ENCODE measurements around the gene CLUH.

Gene CLUH

DNA sequence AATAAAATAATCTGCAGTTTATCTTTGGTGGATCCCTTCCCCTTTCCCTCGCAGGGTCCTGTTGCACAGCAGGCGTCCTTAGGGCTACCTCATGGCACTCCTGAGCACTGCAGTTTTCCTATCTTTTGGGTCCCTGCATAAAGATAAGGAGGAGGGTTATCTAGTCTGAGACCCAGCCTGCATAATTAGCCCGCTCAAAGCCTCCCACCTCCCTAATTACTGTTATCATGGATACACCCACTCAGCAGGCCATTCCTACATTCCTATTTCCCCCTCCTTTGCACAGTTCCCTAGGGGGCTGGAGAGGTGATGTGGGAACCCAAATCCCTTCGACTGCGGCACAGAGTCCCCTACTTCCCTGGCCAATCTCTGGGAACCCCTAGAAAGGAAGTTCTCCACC is 5.1 kb upstream of the CLUH start:
- no peak for DNase-seq

DNA sequence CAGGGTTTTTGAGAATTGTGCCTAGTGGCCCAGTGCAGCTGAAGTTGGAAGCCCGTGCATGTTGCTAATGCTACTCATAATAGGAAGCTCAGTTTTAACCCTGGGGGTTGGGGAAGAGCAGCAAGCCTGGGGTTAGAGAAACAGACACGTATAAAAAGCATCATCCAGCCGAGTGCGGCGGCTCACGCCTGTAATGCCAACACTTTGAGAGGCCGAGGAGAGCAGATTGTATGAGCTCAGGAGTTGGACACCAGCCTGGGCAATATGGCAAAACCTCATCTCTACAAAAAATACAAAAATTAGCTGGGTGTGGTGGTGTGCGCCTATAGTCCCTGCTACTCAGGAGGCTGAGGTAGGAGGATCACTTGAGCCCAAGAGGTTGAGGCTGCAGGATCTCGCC is 2.3 kb upstream of the CLUH start:
- DNase-seq = no peak

DNA sequence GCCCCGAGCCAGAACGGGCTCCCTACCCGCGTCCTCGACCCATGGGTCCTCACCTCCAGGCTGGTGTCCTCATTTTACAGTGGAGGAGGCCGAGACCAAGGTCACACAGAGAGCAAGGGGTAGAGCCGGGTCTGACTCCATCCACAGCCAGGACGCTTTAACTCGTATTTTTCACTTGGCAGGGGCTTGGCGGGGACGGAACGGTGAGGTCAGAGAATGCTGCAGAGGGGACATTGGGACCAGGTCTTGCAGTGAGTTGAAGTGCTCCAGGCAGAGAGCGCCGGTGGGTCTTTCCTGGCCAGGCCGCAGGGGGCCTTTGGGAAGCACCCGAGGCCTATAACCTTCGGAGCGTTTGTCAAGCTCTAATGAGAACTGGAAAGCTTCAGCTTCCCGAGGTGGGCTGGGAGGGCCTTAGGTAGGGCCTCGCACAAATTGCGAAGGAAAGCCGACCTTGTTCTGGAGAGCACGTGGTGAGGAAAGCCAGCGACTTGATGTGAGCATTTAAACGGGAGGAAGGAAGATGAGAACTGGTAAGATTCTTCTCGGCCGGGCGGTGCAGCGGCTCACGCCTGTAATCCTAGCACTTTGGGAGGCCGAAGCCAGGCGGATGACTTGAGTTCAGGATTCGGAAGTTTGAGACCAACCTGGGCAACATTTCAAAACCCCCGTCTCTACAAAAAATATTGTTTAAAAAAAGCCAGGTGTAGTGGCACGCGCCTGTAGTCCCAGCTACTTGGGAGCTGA is 908 bp upstream of the CLUH start:
- no peak for DNase-seq

DNA sequence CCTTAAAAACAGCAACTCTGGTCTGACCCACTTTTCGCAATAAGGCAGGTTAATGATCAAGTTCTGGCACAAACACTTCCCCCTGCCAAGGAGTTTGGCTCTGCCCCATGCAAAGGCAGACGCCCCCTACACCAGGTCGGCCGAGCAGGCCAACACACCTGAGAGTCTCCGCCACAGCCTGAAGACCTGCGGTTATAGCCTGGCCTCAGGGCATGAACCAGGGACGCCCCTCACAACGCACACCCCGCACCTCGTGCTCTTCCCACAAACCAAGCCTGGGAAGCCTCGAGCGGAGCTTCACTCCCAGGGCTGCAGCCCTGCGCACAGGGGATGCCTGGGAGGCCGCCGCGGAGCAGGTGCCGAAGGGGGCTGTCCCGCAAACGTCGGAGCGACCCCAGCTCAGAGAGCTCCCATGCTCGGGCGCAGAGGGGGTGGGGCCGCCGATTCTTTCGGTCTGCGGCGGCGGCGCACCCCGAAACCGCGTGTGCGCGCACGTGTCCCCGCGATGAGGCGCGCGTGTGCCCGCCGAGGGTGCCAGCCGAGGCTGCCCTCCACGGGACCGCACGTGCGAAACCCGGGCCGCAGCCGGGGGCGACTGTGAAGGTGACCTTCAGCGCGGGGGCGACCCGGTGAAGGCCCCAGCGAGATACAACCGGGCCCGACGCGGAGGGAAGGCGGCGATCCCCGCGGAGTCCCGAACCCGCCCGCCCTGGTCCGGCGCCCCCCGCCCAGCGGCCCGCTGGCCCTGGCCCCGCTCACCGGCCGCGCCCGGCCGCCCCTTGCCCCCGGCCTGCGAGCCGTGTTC is 559 bp downstream of the CLUH start:
- DNase-seq = peak; percentile 52

DNA sequence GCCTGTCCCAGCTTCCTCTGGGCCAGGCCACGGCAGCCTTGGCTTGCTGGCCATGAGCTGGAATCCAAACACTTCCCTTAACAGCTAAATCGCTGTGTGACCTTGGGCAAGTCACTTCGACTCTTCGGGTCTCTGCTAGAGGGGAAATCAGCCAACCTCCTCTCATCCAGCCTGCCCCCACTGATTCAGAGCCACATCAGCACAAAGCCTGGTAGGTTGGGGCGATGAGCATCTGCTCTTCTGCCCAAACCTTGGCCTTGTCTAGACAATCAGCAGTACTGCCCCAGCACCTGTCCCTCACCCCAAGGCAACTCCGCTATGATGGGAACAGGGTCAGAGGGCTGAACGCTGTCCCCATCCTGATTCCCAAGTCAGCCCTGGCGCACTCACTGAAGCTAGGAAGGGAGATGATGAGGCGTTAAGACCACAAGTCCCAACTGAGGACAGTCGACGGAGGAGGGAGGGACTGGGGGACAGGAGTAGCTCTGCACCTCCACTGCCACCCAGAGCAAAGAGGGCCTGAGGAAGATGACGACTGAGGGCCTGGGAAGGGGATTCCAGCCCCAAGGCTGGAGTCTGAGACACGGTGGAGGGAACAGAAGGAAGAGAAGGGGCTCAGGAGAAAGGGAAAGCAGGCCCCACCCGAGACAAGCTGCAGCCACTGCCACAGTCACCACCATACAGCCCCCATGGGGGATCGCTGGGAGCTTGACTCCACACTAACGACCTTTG is 1.3 kb downstream of the CLUH start:
- DNase-seq = no peak

DNA sequence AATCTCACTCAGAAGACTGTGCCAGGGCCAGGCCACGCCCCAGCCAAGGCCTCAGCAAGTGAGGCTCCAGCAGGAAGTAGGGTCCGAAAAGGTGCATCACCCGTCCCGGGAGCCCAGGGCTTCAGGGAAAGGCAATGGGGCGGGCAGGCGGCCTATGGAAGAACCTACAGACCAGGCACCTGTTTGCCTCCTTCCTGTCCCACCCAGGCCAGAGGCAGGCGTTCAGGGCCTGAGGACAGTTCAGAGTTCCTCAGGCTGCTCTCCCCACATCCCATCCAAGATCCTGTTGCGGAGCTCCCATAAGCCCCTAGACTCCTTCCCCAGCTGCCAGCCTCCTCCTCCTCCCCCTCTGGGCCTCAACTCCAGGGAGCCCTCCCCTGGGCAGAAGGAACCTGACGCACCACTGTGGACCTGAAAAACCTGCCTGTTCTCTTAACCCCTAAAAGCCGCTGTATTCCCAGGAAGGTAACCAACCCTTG is 2.3 kb downstream of the CLUH start:
- no peak for DNase-seq

DNA sequence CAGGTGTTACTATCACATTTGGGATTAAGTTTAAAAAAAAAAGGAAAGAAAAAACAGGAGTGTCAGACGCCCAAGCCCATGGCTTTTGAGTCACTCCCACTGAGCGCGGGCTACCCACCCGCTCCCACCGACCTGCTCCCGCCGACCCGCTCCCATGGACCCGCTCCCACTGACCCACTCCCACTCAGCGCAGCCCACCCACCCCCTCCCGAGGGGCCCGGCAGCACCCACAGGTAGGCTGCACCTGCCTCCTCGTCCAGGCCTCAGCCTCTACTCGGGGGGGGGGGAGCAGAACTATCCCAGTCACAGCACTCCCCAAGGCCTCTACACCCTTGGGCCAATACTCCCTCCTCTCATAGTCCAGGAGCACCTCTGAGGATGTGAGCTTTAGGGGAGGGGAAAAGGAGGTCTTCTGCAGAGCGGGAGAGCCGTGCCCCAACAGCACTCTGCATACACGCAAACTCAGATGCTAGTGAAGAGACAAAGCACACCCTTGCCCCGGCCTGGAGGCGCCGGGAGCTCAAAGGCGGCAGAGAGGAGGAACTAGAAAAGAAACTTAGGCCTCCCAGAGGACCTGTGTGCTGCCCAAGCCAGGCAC is 2.9 kb downstream of the CLUH start:
- DNase-seq = no peak

DNA sequence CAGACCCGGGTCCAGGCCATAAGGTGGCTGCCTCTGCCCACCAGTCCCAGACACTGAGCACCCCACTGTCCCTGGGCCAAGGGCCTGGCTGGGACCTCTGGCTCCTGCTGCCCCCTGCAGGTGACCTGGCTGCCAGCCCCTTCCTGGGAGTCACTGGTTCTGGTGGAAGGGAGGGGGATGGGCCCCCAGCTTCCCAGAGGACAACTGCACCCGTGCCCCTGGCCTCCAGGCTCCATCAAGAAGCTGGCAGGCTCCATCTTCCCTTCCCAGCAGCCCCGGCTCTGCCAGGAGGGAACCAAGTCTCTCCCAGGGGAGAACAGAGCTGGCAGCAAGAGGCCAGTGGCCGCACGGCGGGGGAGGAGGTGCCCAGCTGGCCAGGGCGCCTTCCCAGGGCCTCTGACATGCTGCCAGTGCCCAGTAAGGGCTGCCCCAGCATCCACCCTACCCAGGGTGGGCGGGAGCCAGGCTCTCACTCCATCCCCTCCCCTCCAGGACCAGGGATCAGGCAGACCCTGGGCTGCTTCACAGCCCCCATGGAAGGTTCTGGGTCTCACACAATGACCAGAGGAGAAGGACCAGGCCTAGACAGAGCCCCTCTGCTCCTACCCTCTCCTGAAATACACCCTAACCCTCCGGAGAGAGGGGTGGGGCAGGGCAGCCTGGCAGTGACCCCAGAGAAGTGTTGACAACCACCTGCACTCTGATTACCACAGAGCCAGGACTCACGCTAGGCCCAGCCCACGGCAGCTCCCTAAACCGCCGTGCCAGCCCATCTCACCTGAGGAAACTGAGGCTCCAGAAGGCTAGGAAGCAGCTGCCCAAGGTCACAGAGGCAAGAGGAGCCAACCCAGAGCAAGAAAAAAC is 3.6 kb downstream of the CLUH start:
- DNase-seq = no peak

DNA sequence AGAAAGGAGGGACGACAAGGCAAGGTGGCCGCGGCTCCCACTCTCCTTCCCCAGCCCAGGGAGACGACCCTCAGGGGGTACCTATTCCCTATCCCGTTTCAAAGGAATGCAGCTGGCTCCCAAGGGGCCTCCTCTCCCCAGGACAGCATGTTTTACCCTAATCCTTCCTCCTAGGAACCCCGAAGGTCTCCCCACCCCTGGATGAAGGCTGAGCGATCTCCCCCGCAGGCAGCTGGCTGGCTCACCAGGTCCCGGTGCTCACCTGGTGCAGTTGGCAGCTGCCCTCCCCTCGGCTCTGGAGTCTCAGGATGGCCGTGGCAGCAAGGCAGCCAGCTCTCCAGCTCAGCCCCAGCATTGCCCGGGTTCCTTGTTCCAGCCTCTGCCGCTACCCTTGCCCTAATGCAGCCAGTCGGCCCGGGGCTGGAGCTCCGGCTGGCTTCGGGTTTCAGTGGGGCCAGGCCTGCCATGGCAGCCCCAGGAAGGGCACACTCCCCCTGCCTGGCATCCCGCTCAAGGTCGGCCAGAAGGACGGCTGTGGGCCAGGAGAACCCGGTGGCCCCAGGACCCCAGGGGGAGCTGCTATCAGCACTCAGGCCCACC is 4.6 kb downstream of the CLUH start:
- DNase-seq = no peak

DNA sequence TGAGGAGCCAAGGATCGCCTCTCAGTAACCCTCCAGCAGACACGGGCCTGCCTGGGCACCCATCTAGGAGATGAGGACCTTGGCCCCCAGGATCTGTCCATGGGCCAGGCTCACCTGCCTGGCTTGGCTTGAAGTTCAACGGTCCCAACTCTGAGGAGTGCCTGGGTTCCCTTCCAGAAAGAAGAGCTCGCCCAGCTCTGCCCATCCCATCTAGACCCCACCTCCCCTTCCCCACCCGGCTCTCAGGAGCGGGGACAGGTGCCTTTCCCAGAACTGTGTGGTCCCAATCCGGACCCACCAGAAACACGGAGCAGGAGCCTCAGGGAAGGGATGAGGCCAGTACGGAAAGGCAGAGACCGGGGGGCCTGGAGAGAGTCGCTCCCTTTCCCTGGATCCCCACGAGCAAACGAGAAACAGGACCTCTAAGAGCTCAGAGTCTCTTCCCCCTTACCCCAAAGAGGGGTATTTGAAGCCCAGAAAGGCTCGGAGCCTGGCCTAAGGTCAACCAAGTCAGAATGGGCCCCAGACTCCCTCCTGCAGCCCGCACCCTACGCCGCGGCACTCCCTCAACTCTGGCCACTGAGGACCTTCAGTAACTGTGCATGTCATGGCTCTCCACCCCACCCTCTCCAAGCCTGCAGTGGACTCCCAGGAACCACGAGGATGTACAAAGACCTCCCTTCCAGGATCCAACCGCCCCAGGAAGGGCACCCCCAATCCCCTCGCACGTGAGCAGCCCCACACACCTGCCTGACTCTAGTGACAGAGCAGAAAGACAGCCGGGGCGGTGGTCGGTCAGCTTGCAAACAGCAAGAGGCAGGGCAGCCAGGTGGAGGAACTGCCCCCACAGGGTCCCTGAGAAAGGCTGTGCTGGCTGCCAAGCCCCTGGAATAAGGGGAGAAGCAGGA is 5.4 kb downstream of the CLUH start:
- DNase-seq = no peak

DNA sequence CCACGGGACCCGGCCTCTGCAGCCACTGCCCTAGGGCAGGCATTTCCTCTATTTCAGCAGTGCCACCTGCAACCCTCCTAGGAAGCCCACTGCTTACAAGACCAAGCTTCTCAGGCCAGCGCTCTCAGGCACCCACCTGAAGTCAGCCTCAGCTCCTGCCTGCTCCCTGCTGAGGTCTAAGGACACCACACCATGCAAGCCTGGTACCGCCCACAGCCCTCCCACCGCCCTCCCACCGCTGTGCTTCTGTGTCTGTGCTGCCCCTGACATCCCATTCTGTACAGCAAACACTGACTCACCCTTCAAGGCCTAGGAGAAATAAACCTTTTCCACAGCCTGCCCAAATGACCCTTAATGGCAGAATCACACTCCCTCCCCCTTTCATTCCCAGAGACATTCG is 6.3 kb downstream of the CLUH start:
- no peak for DNase-seq

DNA sequence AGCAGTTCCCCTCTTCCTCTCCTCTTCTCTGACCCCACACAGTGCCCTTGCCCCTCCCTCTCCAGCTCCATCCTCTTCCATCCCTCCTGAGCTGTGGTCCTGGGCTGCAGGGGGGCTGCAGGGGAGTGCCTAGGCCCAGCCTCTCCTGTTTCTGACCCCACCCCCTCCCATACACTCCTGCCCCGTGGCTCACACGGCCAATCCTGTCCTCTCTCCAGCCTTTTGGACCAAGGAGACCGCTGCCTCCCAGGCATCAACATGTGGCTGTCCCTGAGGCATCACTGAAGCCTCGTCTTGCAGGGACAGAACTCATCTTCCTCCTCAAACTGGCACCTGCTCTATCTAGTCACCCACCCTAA is 6.7 kb downstream of the CLUH start:
- no peak for DNase-seq

DNA sequence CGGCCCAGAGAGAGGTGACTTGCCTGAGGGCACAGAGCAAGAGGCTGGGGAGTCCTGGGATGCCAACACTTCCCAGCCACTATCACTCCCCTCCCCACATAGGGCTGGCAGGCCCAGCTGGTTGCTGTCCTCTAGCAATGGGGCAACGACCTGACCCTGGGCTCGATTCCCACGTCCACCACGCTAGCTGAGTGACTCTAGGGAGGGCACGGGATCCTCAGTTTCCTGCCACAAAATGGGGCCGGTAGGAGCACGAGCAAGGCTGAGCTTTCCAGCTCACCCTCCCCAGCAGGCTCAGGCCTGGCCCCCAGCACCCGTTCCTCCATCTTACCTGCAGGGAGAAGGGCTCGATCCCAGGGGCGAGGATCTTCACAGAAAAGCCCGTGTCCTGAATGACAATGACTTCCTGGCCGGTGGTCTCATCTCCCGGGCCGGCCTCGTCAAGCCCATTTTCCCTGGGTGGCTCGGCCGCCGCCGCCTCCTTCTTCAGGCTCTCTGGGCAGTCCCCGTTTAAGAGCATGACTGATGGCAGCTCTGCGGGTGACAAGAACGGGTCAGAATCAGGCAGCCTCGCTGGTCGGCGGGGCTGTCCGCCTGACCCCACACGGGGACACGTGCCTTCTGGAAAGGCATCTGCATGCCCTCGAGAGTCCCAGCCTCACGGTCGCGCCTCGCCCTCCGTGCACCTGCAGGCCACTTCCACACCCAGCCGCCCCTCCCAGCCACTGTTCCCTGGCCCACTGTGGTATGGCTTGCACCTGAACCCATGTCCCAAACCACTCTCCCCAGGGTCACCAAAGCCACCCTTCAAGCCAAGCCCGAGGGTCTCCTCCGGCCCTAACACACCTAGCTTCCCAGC is 7.3 kb downstream of the CLUH start:
- no peak for DNase-seq

DNA sequence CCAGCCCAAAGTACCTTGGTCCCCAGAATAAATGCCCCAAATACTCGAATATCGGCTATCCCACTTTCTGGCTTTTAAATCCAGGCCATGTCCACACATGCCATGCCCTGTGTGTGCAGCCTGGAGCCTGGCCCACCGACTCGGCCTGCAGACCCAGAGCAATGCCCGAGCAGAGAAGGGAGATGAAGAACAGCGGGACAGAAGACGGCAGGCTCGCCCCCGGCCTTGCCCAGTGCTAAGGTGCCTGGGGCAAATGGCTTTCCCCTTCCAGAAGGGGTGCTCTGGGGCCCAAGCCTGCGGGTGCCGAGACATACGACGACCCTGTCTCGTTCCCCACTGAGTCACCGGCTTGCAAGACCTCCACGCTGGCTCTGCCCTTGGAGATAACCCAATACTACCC is 8.0 kb downstream of the CLUH start:
- no peak for DNase-seq

DNA sequence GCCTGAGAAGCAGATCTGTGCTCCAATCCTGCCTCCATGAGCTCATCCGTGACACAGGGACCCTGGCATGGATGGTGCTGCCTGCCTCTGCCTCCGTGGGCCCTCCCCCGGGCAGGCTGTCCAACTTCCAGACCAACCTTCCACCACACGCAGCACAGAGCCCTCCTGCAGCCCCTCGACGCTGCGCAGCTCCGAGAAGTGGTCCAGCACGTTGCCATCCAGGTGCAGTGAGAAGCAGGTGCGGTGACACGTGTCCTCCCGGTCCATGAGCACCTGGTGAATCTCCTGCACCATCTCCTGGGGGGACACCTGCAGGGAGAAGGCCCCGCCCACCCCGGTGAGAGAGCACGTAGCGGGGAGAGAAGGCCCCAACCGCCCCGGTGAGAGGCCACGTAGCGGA is 8.4 kb downstream of the CLUH start:
- DNase-seq = no peak

DNA sequence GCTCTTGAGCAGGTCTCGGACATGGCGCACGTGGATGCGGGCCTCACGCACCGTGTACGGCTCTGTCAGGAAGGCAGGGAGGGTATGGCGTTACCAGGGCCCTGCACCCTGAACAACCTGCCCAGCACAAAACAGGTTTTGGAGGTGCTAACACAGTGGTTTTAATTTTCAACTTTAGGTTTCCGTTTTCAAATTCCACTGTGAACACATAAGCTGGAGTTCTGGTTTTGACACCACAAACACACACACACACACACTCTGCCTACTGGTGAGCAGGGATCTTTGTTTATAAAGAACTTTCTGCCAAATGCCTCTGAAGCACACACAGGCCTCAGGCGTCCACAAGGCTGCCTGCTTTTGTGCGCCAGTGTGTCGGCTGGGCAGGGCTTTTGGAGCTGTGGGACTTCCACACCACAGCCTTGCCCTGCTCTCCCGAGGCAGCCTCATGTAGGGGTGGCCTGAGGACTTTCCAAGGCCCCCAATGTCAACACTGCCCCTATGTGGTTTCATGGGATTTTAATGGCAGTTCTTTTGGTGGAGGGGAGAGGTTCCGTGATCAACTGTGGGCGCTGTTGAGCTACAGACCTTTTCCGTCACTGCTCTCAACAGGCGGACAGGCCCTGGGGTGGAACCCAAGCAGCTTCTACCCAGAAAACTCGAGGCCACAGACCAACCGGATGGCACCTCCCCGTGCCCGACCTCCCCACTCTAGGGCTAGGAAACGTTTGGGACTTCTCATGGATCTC is 9.4 kb downstream of the CLUH start:
- DNase-seq = no peak

DNA sequence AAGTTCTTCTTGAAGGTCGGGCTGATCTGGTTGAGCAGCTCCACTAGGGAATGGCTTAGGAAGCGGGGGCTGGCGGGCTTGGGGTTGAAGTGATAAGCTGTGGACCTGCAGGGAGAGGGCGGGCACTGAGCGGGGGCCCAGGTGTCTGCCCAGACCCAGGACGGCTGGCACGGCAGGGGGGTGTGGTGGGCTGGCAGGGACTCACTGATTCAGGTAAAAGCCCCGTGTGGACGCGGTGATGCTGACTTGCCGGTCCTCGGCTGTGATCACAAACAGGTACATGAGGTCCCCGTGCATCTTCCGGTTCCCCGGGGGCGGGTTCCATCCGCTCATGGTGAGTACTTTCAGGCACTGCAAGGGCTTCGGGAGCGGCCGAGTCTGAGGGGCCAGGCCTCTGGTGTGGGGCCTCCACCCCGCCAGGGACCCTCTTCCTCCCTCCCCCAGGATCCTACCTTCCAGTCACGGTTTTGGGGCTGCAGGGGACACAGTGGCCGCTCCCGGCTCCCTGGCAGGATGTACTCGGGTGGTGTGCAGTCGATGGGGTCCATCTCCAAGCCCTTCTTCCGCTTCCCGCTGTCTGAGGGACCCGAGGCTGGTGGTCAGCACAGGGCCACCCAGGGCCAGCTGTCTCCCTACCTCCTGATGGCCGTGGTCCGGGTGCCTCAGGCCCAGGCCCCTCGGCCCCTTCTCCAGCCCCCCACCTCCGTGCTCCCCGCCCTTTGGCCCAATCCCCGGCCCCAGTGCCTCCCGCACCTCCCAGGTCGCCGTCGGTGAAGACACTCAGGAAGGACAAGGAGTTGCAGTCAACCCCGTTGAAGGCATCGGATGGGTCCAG is 10.2 kb downstream of the CLUH start:
- DNase-seq = no peak

DNA sequence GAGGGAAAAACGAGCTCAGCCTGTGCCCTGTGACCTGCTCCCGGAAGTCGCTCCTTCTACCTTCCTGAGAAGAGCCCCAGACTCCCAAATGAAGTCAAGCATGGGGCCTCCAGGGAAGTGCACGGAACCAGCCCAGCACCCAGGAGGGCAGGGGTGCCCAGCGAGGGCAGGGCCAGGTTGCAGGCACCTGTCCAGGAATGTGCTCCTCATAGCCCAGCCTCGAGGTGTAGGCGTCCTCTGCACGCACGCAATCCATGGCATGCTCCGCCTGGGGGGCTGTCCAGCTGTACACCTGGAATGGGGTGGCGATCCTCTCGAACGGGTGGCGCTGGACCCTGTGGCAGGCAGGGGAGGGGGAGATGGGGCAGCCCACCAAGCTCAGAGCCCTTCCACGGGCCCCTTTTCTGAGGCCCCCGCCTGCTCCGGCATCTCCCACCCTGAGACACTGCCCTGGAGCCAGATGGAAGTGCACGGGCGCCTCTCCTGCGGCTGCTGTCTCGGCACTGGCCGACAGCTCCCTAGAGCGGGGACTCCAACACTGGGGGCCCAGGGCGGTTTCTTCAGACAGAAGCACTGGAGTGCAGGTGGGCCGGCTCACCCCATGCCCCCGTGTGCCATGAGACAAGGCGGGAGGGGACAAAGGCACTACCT is 10.9 kb downstream of the CLUH start:
- DNase-seq = no peak

All from stimulated activated CD8-positive, alpha-beta memory T cell treated with anti-CD3 and anti-CD28 coated beads, Interleukin-4, amount 100 ng/mL, for 48 hours (primary cell).